HG03103 (cell line): ENCODE results near the gene ZNF586.
"Not testable (repeated sequence)": the region's sequence is repeated elsewhere in the genome, so short reads cannot be mapped to it uniquely, and the experiment has no call there.

Experiments
- ATAC-seq: cut with Tn5 transposase; IDR thresholded peaks from one replicate; pipeline ENCODE4 v1.9.1; 2021; ENCODE audit warnings: low read depth; ENCODE audit not compliant: unreplicated experiment

Gene ZNF586

DNA sequence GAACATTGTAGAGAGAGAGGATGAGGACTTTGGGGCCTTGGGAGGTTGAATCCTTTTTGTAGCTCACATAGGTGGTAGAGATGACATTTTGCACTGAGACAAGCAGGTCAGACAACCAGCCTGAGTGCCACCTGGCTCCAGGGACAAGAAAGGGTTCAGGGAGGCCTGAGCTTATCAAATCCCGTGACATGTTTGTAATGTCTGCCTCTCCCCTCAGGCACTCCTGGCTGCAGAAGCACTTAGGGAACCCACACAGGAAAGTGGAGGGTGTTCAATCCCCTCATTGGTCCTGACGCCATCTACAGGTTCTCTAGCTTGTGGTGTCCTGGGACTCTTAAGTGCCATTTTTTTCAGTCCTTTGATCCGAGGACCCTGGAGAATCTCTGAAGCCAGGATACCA is 51.6 kb downstream of the ZNF586 start:
- not testable (repeated sequence) for ATAC-seq

DNA sequence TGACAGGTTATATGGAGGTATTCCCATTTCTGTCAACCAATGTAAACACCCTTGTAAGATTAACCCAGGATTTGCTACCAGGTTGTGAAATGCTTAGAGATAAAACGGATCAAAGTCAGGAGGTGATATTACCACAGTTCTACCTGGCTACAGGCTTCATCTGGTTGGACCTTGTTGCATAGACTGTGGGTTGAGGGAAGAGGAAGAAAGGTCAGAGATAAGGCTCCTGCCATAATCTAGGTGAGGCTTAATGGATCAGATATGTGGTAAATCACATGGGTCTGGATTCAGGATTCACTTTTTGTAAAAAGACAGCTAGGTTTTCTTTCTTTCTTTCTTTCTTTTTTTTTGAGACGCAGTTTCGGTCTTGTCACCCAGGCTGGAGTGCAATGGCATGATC is 52.0 kb downstream of the ZNF586 start:
- not testable (repeated sequence) for ATAC-seq

DNA sequence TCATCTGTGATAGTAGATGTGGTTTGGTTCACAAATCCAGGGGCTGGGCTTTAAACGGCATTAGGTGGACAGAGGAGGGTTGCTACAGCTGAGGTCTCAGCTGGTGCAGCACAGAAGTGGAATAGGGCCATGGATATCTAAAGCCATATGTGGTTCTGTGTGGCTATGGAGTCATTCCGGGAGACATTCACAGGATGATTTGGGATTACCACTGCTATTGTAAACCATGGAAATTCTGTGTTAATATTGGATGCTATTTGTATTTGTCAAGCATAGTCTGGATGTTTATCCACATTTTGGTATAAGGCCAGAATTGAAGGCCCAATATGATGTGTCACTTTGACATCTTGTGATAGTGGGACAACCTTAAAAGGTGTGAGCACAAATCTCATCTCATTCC is 53.7 kb downstream of the ZNF586 start:
- not testable (repeated sequence) for ATAC-seq

DNA sequence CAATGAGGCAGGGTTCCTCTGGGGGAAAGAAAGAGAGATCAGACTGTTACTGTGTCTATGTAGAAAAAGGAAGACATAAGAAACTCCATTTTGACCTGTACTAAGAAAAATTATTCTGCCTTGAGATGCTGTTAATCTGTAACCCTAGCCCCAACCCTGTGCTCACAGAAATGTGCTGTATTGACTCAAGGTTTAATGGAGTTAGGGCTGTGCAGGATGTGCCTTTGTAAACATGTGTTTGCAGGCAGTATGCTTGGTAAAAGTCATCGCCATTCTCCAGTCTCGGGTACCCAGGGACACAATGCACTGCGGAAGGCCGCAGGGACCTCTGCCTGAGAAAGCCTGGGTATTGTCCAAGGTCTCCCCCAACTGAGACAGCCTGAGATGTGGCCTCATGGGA is 54.1 kb downstream of the ZNF586 start:
- not testable (repeated sequence) for ATAC-seq

DNA sequence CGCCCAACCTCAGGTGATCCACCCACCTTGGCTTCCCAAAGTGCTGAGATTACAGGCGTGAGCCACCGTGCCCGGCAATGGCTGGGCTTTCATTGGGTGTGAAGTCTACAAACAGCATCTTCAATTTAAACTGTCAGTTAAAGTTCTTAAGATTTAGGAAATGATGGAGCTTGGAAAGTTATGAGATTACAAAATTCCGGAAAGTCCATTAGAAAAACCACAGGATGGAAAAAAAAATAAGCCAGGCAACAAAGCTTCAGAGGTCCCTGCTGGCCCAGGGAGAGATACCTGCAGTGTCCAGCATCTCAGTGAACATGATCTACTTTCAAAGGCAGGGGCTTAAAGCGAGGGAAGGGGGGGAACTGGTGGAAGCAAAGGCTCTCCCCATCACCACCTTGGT is 56.0 kb downstream of the ZNF586 start:
- no peak for ATAC-seq

DNA sequence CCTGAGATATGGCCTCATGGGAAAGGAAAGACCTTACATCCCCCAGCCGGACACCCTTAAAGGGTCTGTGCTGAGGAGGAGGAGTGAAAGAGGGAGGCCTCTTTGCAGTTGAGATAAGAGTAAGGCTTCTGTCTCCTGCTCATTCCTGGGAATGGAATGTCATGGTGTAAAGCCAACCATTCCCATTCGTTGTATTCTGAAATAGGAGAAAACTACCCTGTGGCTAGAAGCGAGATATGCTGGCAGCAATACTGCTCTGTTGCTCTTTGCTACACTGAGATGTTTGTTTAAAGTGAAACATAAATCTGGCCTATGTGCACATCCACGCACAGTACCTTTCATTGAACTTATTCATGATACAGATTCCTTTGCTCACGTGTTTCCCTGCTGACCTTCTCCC is 59.8 kb downstream of the ZNF586 start:
- ATAC-seq = no peak

DNA sequence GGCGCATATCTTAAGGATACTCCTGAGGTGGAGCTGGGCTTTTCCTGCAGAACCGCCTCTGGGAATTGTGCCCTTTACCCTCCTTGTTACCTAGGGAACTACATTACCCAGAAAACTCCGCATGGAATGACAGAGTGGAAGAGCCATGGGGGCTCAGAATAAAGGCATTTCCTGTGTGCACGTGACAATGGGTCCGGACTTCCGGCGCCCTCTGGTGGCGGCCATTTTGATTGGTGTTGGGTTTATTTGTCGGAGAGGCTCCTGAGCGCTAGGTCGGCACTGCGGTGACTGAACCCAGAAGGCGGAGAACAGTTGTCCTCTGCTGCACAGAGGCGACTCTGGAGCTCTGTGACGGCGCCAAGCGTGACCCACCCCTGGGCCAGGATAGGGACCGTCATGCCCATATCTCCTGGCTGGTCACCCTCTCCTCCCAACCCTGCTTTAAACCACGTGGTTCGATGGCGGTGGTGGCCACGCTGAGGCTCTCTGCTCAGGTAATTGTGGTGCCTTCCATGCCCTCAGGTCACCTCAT is 60.7 kb downstream of the ZNF586 start, which contains the start of gene ZNF587B:
Gene ZNF587B (plus strand): TSS at position 229 of the 532 bp plus-strand sequence. CDS start 230 bp downstream, at position 459.
- ATAC-seq = no peak
